ENCODE measurements around the gene PTPRG.

- no peak for TF ChIP-seq POLR2A (IDR thresholded peaks at IDR 0.05; ENCODE audit: low read depth, low read length)
- TF ChIP-seq CTCF (IDR thresholded peaks at IDR 0.05; ENCODE audit: extremely low read depth in 1 of 2, insufficient read depth in 1 of 2, low read depth in 1 of 2, low read length in 2 of 2) = no peak
- TF ChIP-seq, protein P1, sequence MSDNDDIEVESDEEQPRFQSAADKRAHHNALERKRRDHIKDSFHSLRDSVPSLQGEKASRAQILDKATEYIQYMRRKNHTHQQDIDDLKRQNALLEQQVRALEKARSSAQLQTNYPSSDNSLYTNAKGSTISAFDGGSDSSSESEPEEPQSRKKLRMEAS (IDR thresholded peaks at IDR 0.05; ENCODE audit: insufficient read depth, insufficient read length) = no peak
These were observed 19.7 kb upstream of the PTPRG start for GRCh38 chr3:61541694-61542093.
